ENCODE data around the gene USP9Y. TPM values are rescaled to one million over a fixed set of nuclear protein-coding genes. Genes with fewer than 3 reads are reported as not detected.
"Not testable (repeated sequence)": the region's sequence is repeated elsewhere in the genome, so short reads cannot be mapped to it uniquely, and the experiment has no call there.

Gene USP9Y
- total and polyA plus RNA-seq, 12 donors: 9.3 to 41.2 (median 32.1) TPM; not detected in 3

DNA sequence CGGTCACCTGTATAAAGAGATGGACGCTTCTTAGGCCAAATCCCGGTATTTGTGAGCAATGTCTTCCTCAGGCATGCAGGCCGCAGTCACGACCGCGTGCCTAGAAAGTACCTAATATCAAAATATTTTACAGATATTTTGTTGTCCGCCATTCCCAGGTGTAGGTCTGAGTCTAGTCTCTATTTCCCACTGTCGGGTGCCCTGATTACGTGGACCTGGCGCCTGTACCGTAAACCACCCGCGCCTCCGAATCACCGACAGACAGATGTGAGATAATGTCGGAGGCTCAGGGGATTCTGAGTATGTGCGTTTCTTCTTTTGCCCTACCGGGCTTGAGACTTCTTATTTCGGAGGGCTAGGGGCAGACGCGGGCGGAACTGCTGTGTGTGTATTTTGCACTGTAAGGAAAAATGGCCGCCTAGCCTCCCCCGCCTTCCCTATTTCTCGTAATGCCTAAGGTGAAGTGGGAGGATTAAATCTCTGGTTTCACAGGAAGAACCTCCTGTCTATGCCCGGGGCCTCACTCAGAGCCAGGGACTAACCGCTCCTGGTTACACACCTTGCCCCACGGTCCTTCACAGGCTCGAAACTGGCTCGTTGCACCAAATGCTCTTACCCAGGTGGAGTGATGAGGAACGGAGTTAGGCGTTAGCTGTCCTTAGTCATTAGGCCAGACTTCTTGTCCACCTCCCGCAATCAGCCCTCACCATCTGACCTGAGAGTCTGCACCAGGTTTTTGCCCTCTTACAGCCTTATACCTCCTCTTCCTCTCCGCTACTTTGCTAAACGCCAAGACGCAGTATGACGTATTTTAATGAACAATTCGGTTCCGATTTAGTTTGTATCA lies 38.1 kb upstream of the USP9Y start:
- peaks cover 0 to 12% (median 0%) of the 10 kb centered on the region in 9 donors for H3K4me1 ChIP-seq
- H3K9me3 ChIP-seq: no peaks in the 10 kb centered on the region
- H3K27me3 ChIP-seq: no peaks in the 10 kb centered on the region
- ATAC-seq: peak in 5 of 8 donors; percentile 40 to 70 (median 55)
- peaks cover 0 to 27% (median 0%) of the 10 kb centered on the region in 9 donors for H3K36me3 ChIP-seq
- intact Hi-C loops (cut with DNase I): loop anchor here in 1 of 10 donors (10.0 kb wide), 1 partner anchor 52 kb away; no protein-coding TSS in a partner anchor
- DNase-seq: peak in 1 of 2 donors; percentile 18
- TF ChIP-seq, protein P1, sequence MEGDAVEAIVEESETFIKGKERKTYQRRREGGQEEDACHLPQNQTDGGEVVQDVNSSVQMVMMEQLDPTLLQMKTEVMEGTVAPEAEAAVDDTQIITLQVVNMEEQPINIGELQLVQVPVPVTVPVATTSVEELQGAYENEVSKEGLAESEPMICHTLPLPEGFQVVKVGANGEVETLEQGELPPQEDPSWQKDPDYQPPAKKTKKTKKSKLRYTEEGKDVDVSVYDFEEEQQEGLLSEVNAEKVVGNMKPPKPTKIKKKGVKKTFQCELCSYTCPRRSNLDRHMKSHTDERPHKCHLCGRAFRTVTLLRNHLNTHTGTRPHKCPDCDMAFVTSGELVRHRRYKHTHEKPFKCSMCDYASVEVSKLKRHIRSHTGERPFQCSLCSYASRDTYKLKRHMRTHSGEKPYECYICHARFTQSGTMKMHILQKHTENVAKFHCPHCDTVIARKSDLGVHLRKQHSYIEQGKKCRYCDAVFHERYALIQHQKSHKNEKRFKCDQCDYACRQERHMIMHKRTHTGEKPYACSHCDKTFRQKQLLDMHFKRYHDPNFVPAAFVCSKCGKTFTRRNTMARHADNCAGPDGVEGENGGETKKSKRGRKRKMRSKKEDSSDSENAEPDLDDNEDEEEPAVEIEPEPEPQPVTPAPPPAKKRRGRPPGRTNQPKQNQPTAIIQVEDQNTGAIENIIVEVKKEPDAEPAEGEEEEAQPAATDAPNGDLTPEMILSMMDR (IDR thresholded peaks at IDR 0.05): no peak
- peak overlapping the region in 9 of 10 donors; percentile 8 to 79 (median 69) for H3K4me3 ChIP-seq
- peak overlapping the region in 7 of 10 donors; percentile 29 to 89 (median 85) for H3K27ac ChIP-seq
- WGBS, 2 donors: 0 to 1% methylated on average over 37 to 40 of the region's 40 CpGs

DNA sequence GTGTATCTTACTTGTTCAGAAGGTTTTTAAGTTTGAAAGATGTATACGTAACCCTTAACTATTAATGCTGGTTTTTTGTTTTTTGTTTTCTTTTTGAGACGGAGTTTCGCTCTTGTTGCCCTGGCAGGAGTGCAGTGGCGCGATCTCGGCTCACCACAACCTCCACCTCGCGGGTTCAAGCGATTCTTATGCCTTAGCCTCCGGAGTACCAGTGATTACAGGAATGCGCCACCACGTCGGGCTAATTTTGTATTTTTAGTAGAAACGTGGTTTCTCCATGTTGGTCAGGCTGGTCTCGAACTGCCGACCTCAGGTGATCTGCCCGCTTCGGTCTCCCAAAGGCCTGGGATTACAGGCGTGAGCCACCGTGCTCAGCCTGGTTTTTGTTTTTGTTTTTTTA lies 37.2 kb upstream of the USP9Y start:
- H3K9me3 ChIP-seq, H3K27me3 ChIP-seq, ATAC-seq, DNase-seq: not testable (repeated sequence)
- Histone ChIP-seq H3K36me3 (peaks cover 0 to 27% (median 0%) of the 10 kb centered on the region in 9 donors), H3K4me3 (peak overlapping the region in 5 of 10 donors; percentile 69 to 79 (median 76)), H3K4me1 (peaks cover 0 to 12% (median 0%) of the 10 kb centered on the region in 9 donors), H3K27ac (peak overlapping the region in 2 of 10 donors; percentile 87)
- intact Hi-C loops (cut with DNase I): loop anchor here in 1 of 10 donors (10.0 kb wide), 1 partner anchor 51 kb away; no protein-coding TSS in a partner anchor
- 68% methylated on average over 20 of the region's 20 CpGs for WGBS, 2 donors

DNA sequence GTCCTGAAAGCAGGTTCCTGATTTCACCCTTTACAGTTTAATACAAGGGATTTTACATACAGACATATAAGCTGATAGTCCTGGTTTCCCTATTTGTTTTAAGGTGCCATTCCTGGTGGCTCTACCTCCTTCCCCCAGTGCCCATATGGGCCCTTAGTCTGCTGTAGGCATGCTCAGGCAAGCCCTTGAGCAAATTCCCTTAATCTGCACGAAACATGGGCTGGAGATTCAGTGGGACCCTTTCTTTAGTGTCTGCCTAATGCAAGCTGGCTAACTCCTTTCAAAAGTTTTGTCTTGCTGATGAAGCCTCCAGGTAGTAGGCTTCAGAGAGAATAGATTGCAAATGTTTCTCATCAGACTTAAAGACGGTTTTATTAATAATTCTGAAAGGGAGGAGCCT lies 22.9 kb upstream of the USP9Y start:
- H3K27me3 ChIP-seq: no peaks in the 10 kb centered on the region
- intact Hi-C loops (cut with DNase I): no loop called here
- H3K27ac ChIP-seq: no peak overlapping the region
- WGBS, 2 donors: 89 to 90% methylated on average over 2 of the region's 2 CpGs
- peaks cover 0 to 37% (median 4%) of the 10 kb centered on the region in 9 donors for H3K4me1 ChIP-seq
- TF ChIP-seq, protein P1 (IDR thresholded peaks at IDR 0.05): no peak
- ATAC-seq (no peak), DNase-seq (no peak)
- peaks cover 0 to 13% (median 0%) of the 10 kb centered on the region in 9 donors for H3K36me3 ChIP-seq
- H3K9me3 ChIP-seq: peaks cover 0 to 13% (median 0%) of the 10 kb centered on the region in 11 donors
- no peak overlapping the region for H3K4me3 ChIP-seq

DNA sequence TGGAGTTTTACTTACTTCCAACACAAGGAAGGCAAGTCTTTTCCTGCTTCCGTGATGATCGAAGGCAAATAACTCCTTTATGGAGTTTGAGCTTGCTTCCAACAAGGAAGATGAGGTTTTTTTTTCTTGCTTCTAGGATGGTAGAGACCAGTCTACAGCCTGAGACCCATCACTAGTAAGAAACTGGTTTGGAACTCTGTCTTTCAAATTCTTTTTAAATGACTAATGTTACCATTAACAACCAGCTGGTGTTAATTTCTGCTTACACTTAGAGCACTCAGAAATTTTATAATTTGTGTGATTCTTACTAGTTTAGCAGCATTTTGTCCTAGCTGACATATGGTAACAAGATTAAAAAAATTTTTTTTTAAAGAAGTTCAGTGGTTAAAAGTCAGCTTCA lies 19.5 kb upstream of the USP9Y start:
- H3K4me3 ChIP-seq: no peak overlapping the region
- H3K9me3 ChIP-seq: peaks cover 0 to 13% (median 0%) of the 10 kb centered on the region in 11 donors
- H3K27ac ChIP-seq: peak overlapping the region in 2 of 10 donors; percentile 19 to 41
- ATAC-seq (no peak), DNase-seq (no peak)
- 40 to 67% methylated on average over 2 of the region's 2 CpGs for WGBS, 2 donors
- TF ChIP-seq, protein P1 (IDR thresholded peaks at IDR 0.05): no peak
- peaks cover 0 to 14% (median 0%) of the 10 kb centered on the region in 9 donors for H3K36me3 ChIP-seq
- peaks cover 0 to 46% (median 8%) of the 10 kb centered on the region in 9 donors for H3K4me1 ChIP-seq
- intact Hi-C loops (cut with DNase I): no loop called here
- no peaks in the 10 kb centered on the region for H3K27me3 ChIP-seq

Data from heart right ventricle (tissue), 16 donors.